Testis (tissue), 2 donors: ENCODE data around the gene NOP16.

Experiments used
- CTCF ChIP-seq, 3 experiments: fragments of 450-650 bp in 2 of 3; fragments of 200-600 bp in 1 of 3; sonication (generic) in 1 of 3; IDR thresholded peaks; one replicate each; pipeline ENCODE4 v1.5.1; 2016 to 2019; ENCODE audit warnings: antibody characterized with exemption in 3 of 3, mild to moderate bottlenecking in 2 of 3, moderate library complexity in 1 of 3
- POLR2A ChIP-seq: fragments of 450-650 bp; IDR thresholded peaks from one replicate; pipeline ENCODE4 v1.6.1; 2017; ENCODE audit warnings: antibody characterized with exemption, mild to moderate bottlenecking, moderate library complexity

DNA sequence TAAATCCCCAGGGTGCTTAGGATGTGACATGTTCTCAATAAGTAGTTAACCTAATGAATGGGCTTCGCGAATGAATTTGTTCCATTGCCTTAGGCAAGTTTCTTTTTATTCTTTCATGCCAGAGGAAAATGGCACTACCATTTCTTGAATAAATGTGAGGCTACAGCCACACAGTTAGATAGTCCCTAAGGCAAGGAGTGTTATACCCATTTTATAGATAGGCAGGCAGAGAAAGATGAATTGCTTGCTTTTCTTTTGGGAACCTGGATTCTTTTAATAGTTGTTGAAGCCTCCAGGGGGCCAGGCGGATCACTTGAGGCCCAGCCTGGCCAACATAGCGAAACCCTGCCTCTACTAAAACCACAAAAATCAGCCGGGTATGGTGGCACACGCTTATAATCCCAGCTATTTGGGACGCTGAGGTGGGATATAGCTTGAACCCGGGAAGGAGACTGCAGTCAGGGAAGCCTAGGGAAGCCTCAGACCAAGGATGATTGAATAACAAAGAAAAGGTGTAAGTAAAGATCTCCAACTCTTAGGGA lies 943 bp downstream of the NOP16 start:
- TF ChIP-seq CTCF (IDR thresholded peaks at IDR 0.05) (no peak), POLR2A (no peak)
